Measurements from ENCODE around the gene PPP1R9A. TPM values are rescaled to one million over a fixed set of nuclear protein-coding genes. Genes with fewer than 3 reads are reported as not detected.
"Not testable (repeated sequence)": the region's sequence is repeated elsewhere in the genome, so short reads cannot be mapped to it uniquely, and the experiment has no call there.

PPP1R9A gene
- total RNA-seq, 4 donors from 2014 or later: 0.51 to 2.7 (median 1.4) TPM

GRCh38 chr7:94999069-94999351 is 91.6 kb downstream of the PPP1R9A start:
- no peak overlapping the region for H3K4me3 ChIP-seq (ENCODE audit: low read depth, poor library complexity, severe bottlenecking)
- TF ChIP-seq POLR2A (IDR thresholded peaks at IDR 0.05): no peak
- TF ChIP-seq CTCF (IDR thresholded peaks at IDR 0.05): no peak
- DNase-seq (ENCODE audit: low spot score in 2 of 2): no peak
- intact Hi-C loops (cut with DNase I; ENCODE audit: low total_unique reads): no loop called here

- H3K4me3 ChIP-seq (ENCODE audit: low read depth, poor library complexity, severe bottlenecking); DNase-seq (ENCODE audit: low spot score in 2 of 2); intact Hi-C loops (cut with DNase I; ENCODE audit: low total_unique reads): not testable (repeated sequence)
- WGBS, 2 donors: 94 to 98% methylated on average over 5 of the region's 5 CpGs
These were observed 92.2 kb downstream of the PPP1R9A start for GRCh38 chr7:94999601-95000000.

GRCh38 chr7:95001258-95001657 is 93.9 kb downstream of the PPP1R9A start:
- no peak for DNase-seq (ENCODE audit: low spot score in 2 of 2)
- 95% methylated on average over 3 of the region's 3 CpGs for WGBS, 2 donors
- no peak for TF ChIP-seq POLR2A (IDR thresholded peaks at IDR 0.05)
- TF ChIP-seq CTCF (IDR thresholded peaks at IDR 0.05): no peak
- intact Hi-C loops (cut with DNase I; ENCODE audit: low total_unique reads): no loop called here
- no peak overlapping the region for H3K4me3 ChIP-seq (ENCODE audit: low read depth, poor library complexity, severe bottlenecking)

GRCh38 chr7:95001815-95002561 is 94.6 kb downstream of the PPP1R9A start:
- H3K4me3 ChIP-seq (ENCODE audit: low read depth, poor library complexity, severe bottlenecking): no peak overlapping the region
- WGBS, 2 donors: 90% methylated on average over 5 of the region's 5 CpGs
- DNase-seq (ENCODE audit: low spot score in 2 of 2): no peak
- intact Hi-C loops (cut with DNase I; ENCODE audit: low total_unique reads): no loop called here
- no peak for TF ChIP-seq POLR2A (IDR thresholded peaks at IDR 0.05)
- TF ChIP-seq CTCF (IDR thresholded peaks at IDR 0.05): no peak

- intact Hi-C loops (cut with DNase I; ENCODE audit: low total_unique reads): no loop called here
- TF ChIP-seq POLR2A (IDR thresholded peaks at IDR 0.05): no peak
- no peak for TF ChIP-seq CTCF (IDR thresholded peaks at IDR 0.05)
- 91 to 100% methylated on average over 1 of the region's 1 CpG for WGBS, 2 donors
- no peak for DNase-seq (ENCODE audit: low spot score in 2 of 2)
- H3K4me3 ChIP-seq (ENCODE audit: low read depth, poor library complexity, severe bottlenecking): no peak overlapping the region
These were observed 95.4 kb downstream of the PPP1R9A start for GRCh38 chr7:95002775-95003174.

GRCh38 chr7:95004618-95005247 is 97.3 kb downstream of the PPP1R9A start:
- 51 to 58% methylated on average over 6 of the region's 6 CpGs for WGBS, 2 donors
- intact Hi-C loops (cut with DNase I; ENCODE audit: low total_unique reads): no loop called here
- TF ChIP-seq POLR2A (IDR thresholded peaks at IDR 0.05) (no peak), CTCF (IDR thresholded peaks at IDR 0.05) (no peak)
- no peak for DNase-seq (ENCODE audit: low spot score in 2 of 2)
- H3K4me3 ChIP-seq (ENCODE audit: low read depth, poor library complexity, severe bottlenecking): no peak overlapping the region
